Measurements from ENCODE around the gene NCOA3. TPM values are rescaled to one million over a fixed set of nuclear protein-coding genes. Genes with fewer than 3 reads are reported as not detected.

The NCOA3 gene
- polyA plus RNA-seq, 1 of the 3 experiments (the other 2 are of a cell fraction): 5.8 TPM

GRCh38 chr20:47581090-47581489 lies 79.4 kb downstream of the NCOA3 start:
- H3K4me3 ChIP-seq (ENCODE audit: low read depth in 2 of 2, low read length in 1 of 2): no peak overlapping the region
- H4K20me1 ChIP-seq (ENCODE audit: insufficient read depth): no peaks in the 10 kb centered on the region
- H3F3A ChIP-seq (replicated peaks; ENCODE audit: insufficient read depth): no peaks in the 10 kb centered on the region
- ChIA-PET CTCF (interaction anchor here (1.0 to 1.1 kb wide), 2 partner anchors 80 to 197 kb away, joined by 3 read pairs; no protein-coding TSS in a partner anchor), POLR2A (no interaction called here)
- H2AFZ ChIP-seq (ENCODE audit: low read depth): no peak overlapping the region
- H3K9me3 ChIP-seq: no peaks in the 10 kb centered on the region
- no peak overlapping the region for H3K27ac ChIP-seq (ENCODE audit: low read depth in 2 of 2, low read length in 1 of 2)
- peaks cover 0 to 7% of the 10 kb centered on the region in 2 experiments for H3K36me3 ChIP-seq (replicated peaks in 1 of 2; ENCODE audit: control insufficient read depth in 1 of 2, insufficient read depth in 2 of 2, low read length in 1 of 2)
- H3K4me1 ChIP-seq (ENCODE audit: control insufficient read depth in 1 of 2, insufficient read depth in 2 of 2, low read depth in 1 of 2, low read length in 1 of 2): peaks cover 24 to 27% of the 10 kb centered on the region in 2 experiments
- peaks cover 20% of the 10 kb centered on the region; the same call in 1 of the 2 replicates for H3K79me2 ChIP-seq (ENCODE audit: insufficient read depth)
- no peak overlapping the region for H3K4me2 ChIP-seq
- 94% methylated on average over 2 of the region's 2 CpGs for WGBS (ENCODE audit: low lambda C conversion rate)
- no peak for DNase-seq
- TF ChIP-seq MEF2A (IDR thresholded peaks at IDR 0.05; ENCODE audit: borderline replicate concordance, low read depth): no peak
- TF ChIP-seq POLR2AphosphoS5 (IDR thresholded peaks at IDR 0.05; ENCODE audit: low read depth, low read length): no peak
- TF ChIP-seq SIN3A (IDR thresholded peaks at IDR 0.05; ENCODE audit: borderline replicate concordance, low read depth, low read length): no peak
- TF ChIP-seq FOXJ3 (CRISPR knock-in tag; IDR thresholded peaks at IDR 0.05): no peak
- no peak for TF ChIP-seq MAX (IDR thresholded peaks at IDR 0.05; ENCODE audit: low read depth)
- TF ChIP-seq GABPA (IDR thresholded peaks at IDR 0.05; ENCODE audit: low read depth): no peak
- TF ChIP-seq TEAD4 (IDR thresholded peaks at IDR 0.05; ENCODE audit: borderline replicate concordance, insufficient read depth): no peak
- TF ChIP-seq PBX3 (IDR thresholded peaks at IDR 0.05): no peak
- TF ChIP-seq USF2 (IDR thresholded peaks at IDR 0.05; ENCODE audit: borderline replicate concordance, low read depth, low read length): no peak
- no peak for TF ChIP-seq ELF1 (IDR thresholded peaks at IDR 0.05)
- TF ChIP-seq EP300 (IDR thresholded peaks at IDR 0.05; ENCODE audit: borderline replicate concordance in 1 of 2, low read depth in 1 of 2, low read length in 1 of 2): no peak
- TF ChIP-seq NRF1 (IDR thresholded peaks at IDR 0.05; ENCODE audit: low read depth, low read length): no peak
- no peak for TF ChIP-seq RXRA (IDR thresholded peaks at IDR 0.05; ENCODE audit: borderline replicate concordance, low read depth)
- TF ChIP-seq SMC3 (IDR thresholded peaks at IDR 0.05; ENCODE audit: low read depth, low read length): no peak
- TF ChIP-seq CHD2 (IDR thresholded peaks at IDR 0.05; ENCODE audit: low read length, partially characterized antibody): no peak
- no peak for TF ChIP-seq IRF3 (IDR thresholded peaks at IDR 0.05; ENCODE audit: low read depth, low read length)
- no peak for TF ChIP-seq FOXM1 (IDR thresholded peaks at IDR 0.05; ENCODE audit: low read depth)
- H3K9me2 ChIP-seq: no peaks in the 10 kb centered on the region
- no peaks in the 10 kb centered on the region for H3K27me3 ChIP-seq (ENCODE audit: insufficient read depth)
- H3K9ac ChIP-seq: no peak overlapping the region

All from SK-N-SH (cell line).